HG02870 (cell line): Measurements from ENCODE around the gene MICAL3.
"Not testable (repeated sequence)": the region's sequence is repeated elsewhere in the genome, so short reads cannot be mapped to it uniquely, and the experiment has no call there.

Experiments
- ATAC-seq: cut with Tn5 transposase; IDR thresholded peaks from one replicate; pipeline ENCODE4 v1.9.1; 2021; ENCODE audit warnings: mild to moderate bottlenecking, moderate library complexity; ENCODE audit not compliant: unreplicated experiment

Gene MICAL3

DNA sequence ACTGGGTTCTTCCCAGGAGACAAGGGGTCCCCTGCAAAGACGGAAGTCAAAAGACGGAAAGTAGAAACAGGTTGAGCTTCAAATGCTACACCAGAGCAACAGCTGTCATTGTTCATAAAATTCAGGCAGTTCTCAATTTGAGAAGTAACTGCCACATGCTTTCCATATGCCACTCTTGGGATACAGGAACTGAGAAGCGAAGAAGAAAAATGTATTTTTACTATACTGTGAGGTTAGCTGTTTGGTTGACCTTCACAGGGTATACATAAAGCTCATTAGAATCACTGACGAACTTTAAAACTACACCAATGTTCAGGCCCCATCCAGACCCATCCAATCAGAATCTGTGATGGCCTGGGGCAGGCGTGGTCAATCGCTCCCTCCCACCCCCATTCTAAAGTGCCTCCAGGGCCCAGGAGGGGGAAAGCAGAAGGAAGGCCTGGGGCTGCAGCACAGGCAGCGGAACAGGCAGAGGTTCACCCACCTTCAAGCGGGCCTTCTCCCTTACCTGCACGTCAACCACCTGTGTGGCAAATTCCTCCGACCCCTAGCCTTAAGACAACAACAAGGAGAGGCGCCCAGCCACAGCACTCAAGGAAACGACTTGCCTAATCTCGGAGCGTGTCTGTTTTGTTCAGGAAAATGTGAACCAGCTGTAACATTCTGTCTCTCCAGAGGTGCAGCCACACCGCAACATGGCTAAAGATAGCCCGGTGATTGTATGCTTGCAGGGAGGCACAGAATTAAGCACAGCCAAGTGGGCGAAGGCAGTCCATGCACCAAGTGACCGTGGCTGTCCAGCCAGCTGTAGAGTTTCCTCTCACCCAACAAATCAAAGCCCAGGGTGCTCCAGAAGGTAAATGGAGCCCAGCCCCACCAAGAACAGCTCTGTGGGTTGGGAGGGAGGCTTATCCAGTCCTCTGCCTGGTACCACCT lies 82.6 kb downstream of the MICAL3 start:
- no peak for ATAC-seq

- ATAC-seq, result no peak
Measured at GRCh38 chr22:17939579-17939978, 84.8 kb downstream of the MICAL3 start.

DNA sequence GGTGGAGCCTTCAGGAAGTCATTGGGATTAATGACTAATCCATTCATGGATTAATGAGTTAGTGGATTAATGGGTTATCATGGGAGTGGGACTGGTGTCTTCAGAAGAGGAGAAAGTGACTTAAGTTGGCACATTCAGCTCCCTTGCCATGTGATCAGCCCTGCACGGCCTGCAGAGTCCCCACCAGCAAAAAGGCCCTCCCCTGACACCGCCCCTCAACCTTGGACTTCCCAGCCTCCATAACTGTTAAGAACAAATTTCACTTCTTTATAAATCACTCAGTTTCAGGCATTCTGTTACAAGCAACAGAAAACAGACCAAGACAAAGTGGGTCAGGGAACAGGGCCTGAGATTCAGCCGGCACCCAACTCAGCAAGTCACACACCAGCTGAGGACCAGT lies 85.3 kb downstream of the MICAL3 start:
- no peak for ATAC-seq

GRCh38 chr22:17938484-17938924 lies 85.9 kb downstream of the MICAL3 start:
- ATAC-seq, result no peak

DNA sequence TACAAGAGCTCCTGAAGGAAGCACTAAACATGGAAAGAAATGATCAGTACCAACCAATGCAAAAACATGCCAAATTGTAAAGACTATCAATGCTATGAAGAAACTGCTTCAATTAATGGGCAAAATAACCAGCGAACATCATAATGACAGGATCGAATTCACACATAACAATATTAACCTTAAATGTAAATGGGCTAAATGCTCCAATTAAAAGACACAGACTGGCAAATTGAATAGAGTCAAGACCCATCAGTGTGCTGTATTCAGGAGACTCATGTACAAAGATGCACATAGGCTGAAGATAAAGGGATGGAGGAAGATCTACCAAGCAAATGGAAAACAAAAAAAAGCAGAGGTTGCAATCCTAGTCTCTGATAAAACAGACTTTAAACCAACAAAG lies 91.9 kb downstream of the MICAL3 start:
- not testable (repeated sequence) for ATAC-seq

GRCh38 chr22:17931400-17931825 lies 92.9 kb downstream of the MICAL3 start:
- no peak for ATAC-seq

- ATAC-seq, result no peak
Measured at GRCh38 chr22:17930455-17931313, 93.7 kb downstream of the MICAL3 start.

- no peak for ATAC-seq
Measured at GRCh38 chr22:17929909-17930308, 94.5 kb downstream of the MICAL3 start.

GRCh38 chr22:17928391-17928790 lies 96.0 kb downstream of the MICAL3 start:
- ATAC-seq, result no peak

DNA sequence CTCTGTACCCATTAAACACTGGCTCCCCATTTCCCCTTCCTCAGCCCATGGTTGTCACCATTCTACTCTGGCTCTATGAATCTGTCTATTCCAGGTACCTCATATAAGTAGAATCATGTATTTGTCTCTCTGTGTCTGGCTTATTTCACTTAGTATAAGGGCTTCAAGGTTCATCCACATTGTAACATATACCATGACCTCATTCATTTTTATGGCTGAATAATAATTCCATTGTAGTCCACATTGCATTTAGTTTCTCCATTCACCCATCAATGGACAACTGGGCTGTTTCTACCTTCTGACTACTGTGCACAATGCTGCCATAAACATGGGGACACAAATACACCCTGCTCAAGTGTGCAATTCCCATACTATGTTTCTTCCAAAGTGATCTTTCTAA lies 97.3 kb downstream of the MICAL3 start:
- no peak for ATAC-seq

- ATAC-seq, result no peak
Measured at GRCh38 chr22:17926516-17926915, 97.8 kb downstream of the MICAL3 start.

DNA sequence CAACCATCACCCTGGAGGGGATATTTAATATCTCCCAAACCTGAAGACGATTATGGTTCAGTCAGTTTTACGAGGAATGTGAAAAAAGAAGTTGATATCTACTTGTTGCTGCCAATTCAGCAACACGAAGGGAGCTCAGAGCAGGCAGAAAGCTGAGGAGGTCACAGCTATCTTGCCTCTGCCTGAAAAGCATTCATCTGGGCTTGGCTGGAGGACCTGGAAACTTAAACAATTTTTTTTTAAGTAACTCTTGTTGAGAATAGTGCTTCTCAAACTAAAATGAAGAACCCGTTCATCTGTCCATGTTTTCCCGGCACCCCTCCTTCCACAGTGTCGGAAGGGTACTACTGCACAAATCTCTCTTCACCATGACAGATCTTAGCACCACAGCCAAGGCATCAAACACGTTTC lies 98.9 kb downstream of the MICAL3 start:
- ATAC-seq, result no peak

DNA sequence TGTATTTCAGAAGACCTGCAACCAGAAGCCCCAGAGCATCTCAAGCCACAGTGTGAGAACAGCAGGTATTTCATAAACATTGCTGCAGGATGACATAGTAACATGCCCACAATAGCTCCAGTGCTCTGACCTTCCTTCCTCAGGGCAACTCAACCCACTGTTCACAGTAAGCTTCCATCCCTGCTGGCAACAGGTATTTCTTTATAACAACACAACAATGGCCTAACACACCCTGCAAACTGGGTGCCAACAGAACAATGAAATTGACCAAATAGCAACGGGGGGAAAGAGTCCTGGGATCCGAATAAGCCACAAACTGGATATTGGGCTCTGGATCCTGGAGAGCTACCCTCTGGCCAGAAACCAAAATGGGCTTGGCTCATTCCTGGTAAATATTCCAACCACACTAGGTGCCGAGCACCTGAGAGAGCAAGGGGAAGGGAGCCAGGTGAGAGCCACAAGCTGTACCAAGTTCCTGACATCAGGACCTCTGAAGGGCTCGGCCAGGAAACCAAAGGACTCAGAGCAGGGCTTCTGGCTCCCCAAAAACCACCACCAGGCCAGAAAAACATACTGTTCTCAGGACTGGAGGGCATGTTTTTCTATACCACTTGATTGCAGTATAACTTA lies 99.5 kb downstream of the MICAL3 start:
- no peak for ATAC-seq

DNA sequence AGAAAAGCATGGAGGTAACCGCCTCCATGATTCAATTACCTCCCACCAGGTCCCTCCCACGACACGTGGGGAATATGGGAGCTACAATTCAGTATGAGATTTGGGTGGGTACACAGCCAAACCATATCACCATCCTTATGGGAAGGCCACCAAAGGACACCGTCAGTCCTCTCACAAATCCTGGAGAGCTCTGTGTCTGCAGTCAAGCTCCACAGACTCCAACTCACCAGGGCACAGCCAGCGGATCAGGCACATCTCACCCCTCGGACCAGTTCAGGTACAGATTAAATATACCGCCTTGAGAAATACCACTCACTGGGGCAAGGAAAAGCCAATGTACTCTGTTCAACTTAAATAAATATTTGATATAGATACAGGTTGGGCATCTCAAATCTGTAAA lies 100.3 kb downstream of the MICAL3 start:
- ATAC-seq, result no peak

- no peak for ATAC-seq
Measured at GRCh38 chr22:17922925-17923903, 101.1 kb downstream of the MICAL3 start.

- no peak for ATAC-seq
Measured at GRCh38 chr22:17921871-17922821, 102.2 kb downstream of the MICAL3 start.

DNA sequence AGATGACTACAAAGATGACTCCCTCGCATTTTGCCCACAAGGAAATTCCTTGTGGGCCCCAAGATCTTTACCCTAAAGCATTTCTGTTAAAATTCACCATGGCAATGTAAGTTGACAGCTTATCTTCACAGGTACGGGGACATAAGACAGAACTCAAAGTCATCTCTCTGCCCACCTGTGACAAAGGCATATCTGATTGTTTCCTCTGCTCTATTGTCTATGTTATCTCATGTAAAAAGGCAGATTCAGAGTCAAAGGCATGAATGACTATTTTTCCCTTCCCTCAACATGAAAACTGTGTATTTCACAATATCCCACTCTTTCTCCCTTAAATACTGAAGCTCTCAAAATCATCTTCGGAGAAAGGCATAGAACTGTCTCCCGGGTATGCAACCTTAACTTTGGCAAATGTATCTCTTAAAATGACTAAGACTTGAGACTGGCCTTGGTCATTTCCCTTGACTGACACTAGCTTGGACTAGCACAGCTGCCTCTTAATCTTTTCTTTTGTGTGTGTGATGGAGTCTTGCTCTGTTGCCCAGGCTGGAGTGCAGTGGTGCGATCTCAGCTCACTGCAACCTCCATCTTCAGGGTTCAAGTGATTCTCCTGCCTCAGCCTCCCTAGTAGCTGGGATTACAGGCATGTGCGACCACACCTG lies 103.2 kb downstream of the MICAL3 start:
- ATAC-seq, result no peak

DNA sequence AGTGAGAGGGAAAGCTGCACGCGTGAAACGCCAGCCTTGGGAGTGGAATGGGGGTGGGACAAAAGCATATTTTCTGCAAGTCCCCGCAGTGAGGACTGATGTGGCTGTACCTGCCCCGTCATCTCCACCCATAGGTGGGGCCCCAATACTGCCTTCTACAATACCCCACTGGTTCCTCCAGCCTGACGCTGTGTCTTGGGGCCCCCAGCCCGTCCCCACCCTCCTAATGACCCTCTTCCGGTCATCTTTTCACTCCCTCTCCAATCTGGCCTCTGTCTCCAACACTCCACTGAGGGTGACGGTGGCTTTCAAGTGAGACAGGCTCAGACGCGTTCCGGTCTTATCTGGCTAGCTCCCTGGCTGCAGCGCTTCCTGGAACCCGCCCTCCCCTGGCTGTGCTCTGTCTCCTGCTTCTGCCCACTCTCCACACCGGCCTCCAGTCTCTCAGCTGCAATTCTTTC lies 104.2 kb downstream of the MICAL3 start:
- no peak for ATAC-seq
